Measurements from ENCODE around the gene CCDC50. TPM values are rescaled to one million over a fixed set of nuclear protein-coding genes. Genes with fewer than 3 reads are reported as not detected.

CCDC50 gene
- total RNA-seq, 2 experiments from 2014 or later = 13.6 to 15.4 TPM

GRCh38 chr3:191357909-191358308, 28.7 kb downstream of the CCDC50 start:
- H3K36me3 Mint-ChIP-seq = peaks cover 6% of the 10 kb centered on the region
- H3K4me1 Mint-ChIP-seq (ENCODE audit: low read depth) = peaks cover 18% of the 10 kb centered on the region
- DNase-seq = no peak
- H3K27me3 Mint-ChIP-seq = no peaks in the 10 kb centered on the region
- H3K9me3 Mint-ChIP-seq = no peaks in the 10 kb centered on the region
- H3K4me3 Mint-ChIP-seq = no peak overlapping the region
- intact Hi-C loops (cut with micrococcal nuclease) = loop anchor here (2.0 kb wide), 1 partner anchor 19 kb away; no protein-coding TSS in a partner anchor
- H3K27ac Mint-ChIP-seq = no peak overlapping the region
- POLR2A ChIA-PET = interaction anchor here (1.4 kb wide), 1 partner anchor 29 kb away, joined by 3 read pairs; the partner anchor contains the start of gene CCDC50
- CTCF ChIA-PET = no interaction called here

GRCh38 chr3:191358929-191359328, 29.7 kb downstream of the CCDC50 start:
- H3K4me3 Mint-ChIP-seq = no peak overlapping the region
- no peak for DNase-seq
- peaks cover 18% of the 10 kb centered on the region for H3K4me1 Mint-ChIP-seq (ENCODE audit: low read depth)
- CTCF ChIA-PET = interaction anchor here (1.2 kb wide), 1 partner anchor 29 kb away, joined by 4 read pairs; no protein-coding TSS in a partner anchor
- H3K27me3 Mint-ChIP-seq = no peaks in the 10 kb centered on the region
- intact Hi-C loops (cut with micrococcal nuclease) = loop anchor here (2.0 kb wide), 1 partner anchor 20 kb away; no protein-coding TSS in a partner anchor
- H3K9me3 Mint-ChIP-seq = no peaks in the 10 kb centered on the region
- POLR2A ChIA-PET = interaction anchor here (1.0 to 1.4 kb wide), 2 partner anchors 30 to 38 kb away, joined by 3 read pairs; partner anchors contain the start of gene CCDC50
- H3K36me3 Mint-ChIP-seq = peaks cover 6% of the 10 kb centered on the region
- H3K27ac Mint-ChIP-seq = no peak overlapping the region

GRCh38 chr3:191360620-191361019, 31.4 kb downstream of the CCDC50 start:
- peaks cover 17% of the 10 kb centered on the region for H3K4me1 Mint-ChIP-seq (ENCODE audit: low read depth)
- no peak overlapping the region for H3K4me3 Mint-ChIP-seq
- CTCF ChIA-PET = no interaction called here
- H3K36me3 Mint-ChIP-seq = peaks cover 6% of the 10 kb centered on the region
- H3K27ac Mint-ChIP-seq = no peak overlapping the region
- H3K9me3 Mint-ChIP-seq = no peaks in the 10 kb centered on the region
- POLR2A ChIA-PET = no interaction called here
- H3K27me3 Mint-ChIP-seq = no peaks in the 10 kb centered on the region
- DNase-seq = no peak
- intact Hi-C loops (cut with micrococcal nuclease) = no loop called here

GRCh38 chr3:191361456-191361855, 32.3 kb downstream of the CCDC50 start:
- Mint-ChIP-seq H3K4me1 (ENCODE audit: low read depth) (peaks cover 15% of the 10 kb centered on the region), H3K27ac (no peak overlapping the region), H3K9me3 (no peaks in the 10 kb centered on the region), H3K36me3 (peaks cover 6% of the 10 kb centered on the region), H3K4me3 (no peak overlapping the region), H3K27me3 (no peaks in the 10 kb centered on the region)
- no peak for DNase-seq
- ChIA-PET POLR2A (no interaction called here), CTCF (no interaction called here)
- intact Hi-C loops (cut with micrococcal nuclease) = no loop called here

GRCh38 chr3:191362037-191362436, 32.8 kb downstream of the CCDC50 start:
- POLR2A ChIA-PET = no interaction called here
- Mint-ChIP-seq H3K36me3 (peaks cover 6% of the 10 kb centered on the region), H3K27ac (no peak overlapping the region), H3K4me3 (no peak overlapping the region), H3K27me3 (no peaks in the 10 kb centered on the region), H3K9me3 (no peaks in the 10 kb centered on the region), H3K4me1 (ENCODE audit: low read depth) (peaks cover 15% of the 10 kb centered on the region)
- intact Hi-C loops (cut with micrococcal nuclease) = no loop called here
- DNase-seq = no peak
- CTCF ChIA-PET = no interaction called here

GRCh38 chr3:191362524-191363090, 33.4 kb downstream of the CCDC50 start:
- Mint-ChIP-seq H3K36me3 (peaks cover 6% of the 10 kb centered on the region), H3K4me1 (ENCODE audit: low read depth) (peaks cover 15% of the 10 kb centered on the region), H3K27ac (no peak overlapping the region), H3K4me3 (no peak overlapping the region), H3K9me3 (no peaks in the 10 kb centered on the region), H3K27me3 (no peaks in the 10 kb centered on the region)
- CTCF ChIA-PET = no interaction called here
- POLR2A ChIA-PET = no interaction called here
- intact Hi-C loops (cut with micrococcal nuclease) = no loop called here
- no peak for DNase-seq

GRCh38 chr3:191363221-191363620, 34.0 kb downstream of the CCDC50 start:
- Mint-ChIP-seq H3K4me1 (ENCODE audit: low read depth) (peaks cover 13% of the 10 kb centered on the region), H3K9me3 (no peaks in the 10 kb centered on the region), H3K27ac (no peak overlapping the region), H3K27me3 (no peaks in the 10 kb centered on the region), H3K36me3 (peaks cover 5% of the 10 kb centered on the region), H3K4me3 (no peak overlapping the region)
- DNase-seq = no peak
- CTCF ChIA-PET = no interaction called here
- intact Hi-C loops (cut with micrococcal nuclease) = no loop called here
- POLR2A ChIA-PET = no interaction called here

- Mint-ChIP-seq H3K9me3 (no peaks in the 10 kb centered on the region), H3K27ac (no peak overlapping the region), H3K27me3 (no peaks in the 10 kb centered on the region), H3K36me3 (no peaks in the 10 kb centered on the region), H3K4me1 (ENCODE audit: low read depth) (no peaks in the 10 kb centered on the region), H3K4me3 (no peak overlapping the region)
- intact Hi-C loops (cut with micrococcal nuclease) = no loop called here
- ChIA-PET POLR2A (no interaction called here), CTCF (no interaction called here)
- no peak for DNase-seq
Measured at GRCh38 chr3:191366675-191367074, 37.5 kb downstream of the CCDC50 start.

- H3K27me3 Mint-ChIP-seq = no peaks in the 10 kb centered on the region
- H3K27ac Mint-ChIP-seq = no peak overlapping the region
- H3K4me3 Mint-ChIP-seq = no peak overlapping the region
- CTCF ChIA-PET = no interaction called here
- intact Hi-C loops (cut with micrococcal nuclease) = no loop called here
- POLR2A ChIA-PET = no interaction called here
- no peak for DNase-seq
- H3K36me3 Mint-ChIP-seq = no peaks in the 10 kb centered on the region
- H3K9me3 Mint-ChIP-seq = no peaks in the 10 kb centered on the region
- no peaks in the 10 kb centered on the region for H3K4me1 Mint-ChIP-seq (ENCODE audit: low read depth)
Measured at GRCh38 chr3:191368755-191369615, 39.8 kb downstream of the CCDC50 start.

GRCh38 chr3:191369616-191370010, 40.4 kb downstream of the CCDC50 start:
- intact Hi-C loops (cut with micrococcal nuclease) = no loop called here
- ChIA-PET POLR2A (no interaction called here), CTCF (no interaction called here)

GRCh38 chr3:191372122-191372521, 42.9 kb downstream of the CCDC50 start:
- Mint-ChIP-seq H3K36me3 (no peaks in the 10 kb centered on the region), H3K9me3 (no peaks in the 10 kb centered on the region), H3K27me3 (no peaks in the 10 kb centered on the region), H3K4me3 (no peak overlapping the region), H3K27ac (no peak overlapping the region), H3K4me1 (ENCODE audit: low read depth) (no peaks in the 10 kb centered on the region)
- DNase-seq = no peak
- ChIA-PET POLR2A (no interaction called here), CTCF (no interaction called here)
- intact Hi-C loops (cut with micrococcal nuclease) = no loop called here

More at GRCh38 chr3:191369616-191370010, 40.4 kb downstream of the CCDC50 start:
- no peak overlapping the region for H3K4me3 Mint-ChIP-seq
- H3K27me3 Mint-ChIP-seq = no peaks in the 10 kb centered on the region
- no peaks in the 10 kb centered on the region for H3K36me3 Mint-ChIP-seq
- no peak for DNase-seq
- H3K27ac Mint-ChIP-seq = no peak overlapping the region
- H3K4me1 Mint-ChIP-seq (ENCODE audit: low read depth) = no peaks in the 10 kb centered on the region
- no peaks in the 10 kb centered on the region for H3K9me3 Mint-ChIP-seq

- CTCF ChIA-PET = no interaction called here
- H3K27me3 Mint-ChIP-seq = no peaks in the 10 kb centered on the region
Measured at GRCh38 chr3:191373327-191373726, 44.1 kb downstream of the CCDC50 start.

More at GRCh38 chr3:191373327-191373726, 44.1 kb downstream of the CCDC50 start:
- DNase-seq = no peak
- POLR2A ChIA-PET = no interaction called here
- intact Hi-C loops (cut with micrococcal nuclease) = no loop called here
- H3K27ac Mint-ChIP-seq = no peak overlapping the region
- H3K36me3 Mint-ChIP-seq = no peaks in the 10 kb centered on the region
- H3K9me3 Mint-ChIP-seq = no peaks in the 10 kb centered on the region
- H3K4me1 Mint-ChIP-seq (ENCODE audit: low read depth) = no peaks in the 10 kb centered on the region
- H3K4me3 Mint-ChIP-seq = no peak overlapping the region

Measured in activated CD4-positive, alpha-beta memory T cell treated with anti-CD3 and anti-CD28 coated beads for 36 hours (primary cell).